GM12892 (cell line): ENCODE measurements around the gene CAMTA1.
A peak's percentile ranks its signal among the peaks of the same experiment; 100 is the strongest.

Experiments
- DNase-seq: peaks from one replicate; pipeline ENCODE4 v3.0.0; 2011; ENCODE audit not compliant: insufficient read length
- FAIRE-seq: peaks from 2 replicates; lab custom pipeline; 2011; peaks lifted over from hg19 to GRCh38; lab: Jason Lieb, UNC
- POLR2A ChIP-seq: IDR thresholded peaks from 2 replicates; pipeline ENCODE4 v1.6.1; 2011; ENCODE audit warnings: low read depth, low read length, control low read depth
- POLR2AphosphoS5 ChIP-seq: IDR thresholded peaks from 2 replicates; pipeline ENCODE4 v1.6.1; 2011; ENCODE audit warnings: low read depth, low read length, control low read depth
- TAF1 ChIP-seq: IDR thresholded peaks from 2 replicates; pipeline ENCODE4 v1.6.1; 2011; ENCODE audit warnings: low read depth, mild to moderate bottlenecking, control low read depth, low read length, borderline replicate concordance

The CAMTA1 gene

DNA sequence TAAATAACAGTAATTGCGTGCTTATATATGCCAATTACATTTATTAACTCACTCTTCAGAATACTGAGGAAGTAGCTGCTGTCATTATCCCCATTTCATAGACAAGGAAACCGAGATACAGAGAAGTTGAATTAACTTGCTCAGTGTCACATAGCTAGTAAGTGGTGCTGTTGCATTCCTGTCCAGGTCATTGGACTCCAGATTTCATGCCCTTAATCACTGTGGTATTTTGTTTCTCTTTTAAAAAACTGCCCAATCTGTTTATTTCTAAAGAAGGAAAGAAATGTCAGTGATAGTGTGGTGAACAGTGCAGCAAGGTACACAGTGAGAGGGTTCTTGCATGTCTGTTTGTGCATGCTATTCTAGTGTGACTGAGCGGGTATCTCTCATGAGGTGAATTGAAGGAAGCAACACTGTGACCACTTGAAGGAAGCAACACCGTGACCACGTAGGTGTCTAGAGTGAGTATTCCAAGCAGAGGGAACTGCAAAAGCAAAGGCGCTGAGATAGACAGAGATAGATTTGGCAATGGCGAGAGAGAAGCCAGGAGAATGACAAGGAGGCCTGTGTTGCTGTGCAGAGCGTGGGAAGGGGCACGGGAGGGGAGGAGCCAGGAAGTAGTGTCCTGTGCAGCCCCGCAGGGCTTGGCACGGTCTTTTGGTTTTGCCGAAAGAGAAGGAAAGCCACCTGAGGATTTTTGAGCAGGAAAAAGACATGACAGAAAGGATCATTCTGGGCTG, 95.9 kb downstream of the CAMTA1 start:
- TF ChIP-seq POLR2A (no peak), POLR2AphosphoS5 (no peak), TAF1 (no peak)
- no peak for FAIRE-seq
- DNase-seq = no peak

DNA sequence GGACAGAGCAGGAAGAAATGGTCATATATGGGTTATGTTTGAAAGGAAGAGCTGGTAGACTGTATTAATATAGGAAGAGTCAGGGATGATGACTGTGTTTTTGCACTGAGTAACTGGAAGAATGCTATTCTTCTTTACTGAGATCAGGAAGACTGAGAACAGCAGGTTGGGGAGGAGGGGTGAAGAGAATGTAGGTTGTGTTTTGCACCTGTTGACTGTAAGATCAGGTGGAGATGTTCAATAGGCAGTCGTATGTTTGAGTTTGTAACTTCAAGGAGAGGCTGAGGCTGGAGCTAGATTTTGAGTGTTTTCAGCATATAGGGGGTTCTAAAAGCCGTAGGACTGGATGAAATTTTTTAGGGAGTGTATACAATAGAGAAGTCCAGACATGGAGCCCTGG, 97.2 kb downstream of the CAMTA1 start:
- FAIRE-seq (no peak), DNase-seq (no peak)
- TF ChIP-seq TAF1 = no peak
- TF ChIP-seq POLR2AphosphoS5 = no peak

DNA sequence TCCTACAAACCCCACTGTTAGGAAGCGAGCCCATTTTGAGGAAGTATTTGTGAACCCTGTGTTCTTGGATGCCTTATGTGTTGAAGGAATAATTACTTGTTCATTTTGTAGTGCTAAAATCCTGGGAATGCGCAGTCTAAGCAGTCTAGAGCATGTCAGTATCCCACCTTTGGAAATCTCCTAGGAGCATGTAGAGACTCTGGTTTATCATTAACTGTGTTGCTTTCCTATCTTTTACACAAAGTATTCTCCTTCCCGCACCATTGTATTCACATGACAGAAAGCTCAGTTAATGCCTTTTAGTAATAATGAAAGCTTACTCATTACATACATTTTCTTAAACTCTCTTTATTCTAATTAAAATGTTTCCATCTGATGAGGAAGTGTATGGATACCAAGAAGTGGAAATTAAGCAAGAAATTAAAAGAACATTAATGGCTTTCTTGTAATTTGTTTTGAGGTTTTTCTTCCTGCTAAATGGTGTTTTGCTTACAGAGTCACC, 99.4 kb downstream of the CAMTA1 start:
- DNase-seq (no peak), FAIRE-seq (no peak)
- TF ChIP-seq TAF1 (no peak), POLR2A (no peak), POLR2AphosphoS5 (no peak)

DNA sequence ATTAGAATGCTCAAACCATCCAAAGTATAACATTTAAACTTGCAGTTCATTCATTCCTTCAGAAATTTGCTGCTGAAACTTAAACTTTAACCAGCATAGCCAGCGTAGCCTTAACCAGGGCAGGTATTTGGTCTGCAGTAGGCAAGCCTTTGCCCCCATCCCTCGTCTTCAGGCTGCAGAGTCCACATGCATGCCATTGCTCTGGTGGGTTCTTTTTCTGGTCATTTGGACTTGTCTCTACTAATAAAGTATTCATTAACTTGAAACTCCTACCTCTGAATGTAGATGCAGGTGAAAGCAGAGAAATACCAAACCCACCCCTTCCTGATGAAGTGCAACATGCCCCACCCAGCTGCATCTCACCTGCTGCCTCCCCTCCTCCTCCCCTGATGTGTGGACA, 100.2 kb downstream of the CAMTA1 start:
- DNase-seq = no peak
- FAIRE-seq = no peak
- TF ChIP-seq TAF1 (no peak), POLR2AphosphoS5 (no peak), POLR2A (no peak)

DNA sequence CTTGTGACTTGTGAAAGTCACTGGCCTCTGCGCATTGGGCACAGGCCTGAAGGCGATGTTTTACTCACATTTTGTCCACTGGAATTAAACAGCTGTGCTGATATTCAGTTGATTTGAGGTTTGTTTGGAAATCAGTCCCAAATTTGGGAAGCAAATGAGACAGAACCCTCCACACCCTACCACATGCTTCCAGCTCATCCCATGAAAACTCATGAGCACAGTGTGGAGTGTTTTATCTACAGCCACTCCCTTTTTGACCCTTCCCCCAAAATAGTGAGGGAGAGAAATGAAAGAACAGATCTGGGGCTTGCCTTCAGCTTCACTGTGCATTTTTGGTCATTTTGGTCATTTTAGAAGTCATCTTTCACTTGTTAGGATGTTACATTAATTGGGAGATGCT, 101.3 kb downstream of the CAMTA1 start:
- no peak for FAIRE-seq
- TF ChIP-seq POLR2A (no peak), POLR2AphosphoS5 (no peak), TAF1 (no peak)
- no peak for DNase-seq

DNA sequence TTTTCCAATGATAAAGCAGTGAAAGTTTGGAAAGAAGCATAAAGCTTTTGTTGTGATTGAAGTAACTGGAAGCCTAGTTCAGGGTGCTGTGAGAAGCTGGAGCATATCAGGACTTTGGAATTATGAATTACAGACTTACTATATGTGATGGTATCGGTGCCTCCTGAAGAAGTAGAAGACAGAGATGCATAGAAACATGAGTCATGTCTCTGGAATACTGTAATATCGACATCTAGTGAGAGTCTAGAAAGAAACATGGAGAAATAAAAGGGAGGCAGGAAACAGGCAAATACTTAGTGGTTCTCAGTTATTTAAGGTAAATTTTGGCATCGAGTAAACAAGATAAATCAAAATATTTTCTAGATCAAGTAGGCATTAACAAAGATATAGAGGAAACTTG, 103.0 kb downstream of the CAMTA1 start:
- no peak for TF ChIP-seq TAF1
- TF ChIP-seq POLR2AphosphoS5 = no peak
- no peak for TF ChIP-seq POLR2A
- FAIRE-seq = no peak
- no peak for DNase-seq

DNA sequence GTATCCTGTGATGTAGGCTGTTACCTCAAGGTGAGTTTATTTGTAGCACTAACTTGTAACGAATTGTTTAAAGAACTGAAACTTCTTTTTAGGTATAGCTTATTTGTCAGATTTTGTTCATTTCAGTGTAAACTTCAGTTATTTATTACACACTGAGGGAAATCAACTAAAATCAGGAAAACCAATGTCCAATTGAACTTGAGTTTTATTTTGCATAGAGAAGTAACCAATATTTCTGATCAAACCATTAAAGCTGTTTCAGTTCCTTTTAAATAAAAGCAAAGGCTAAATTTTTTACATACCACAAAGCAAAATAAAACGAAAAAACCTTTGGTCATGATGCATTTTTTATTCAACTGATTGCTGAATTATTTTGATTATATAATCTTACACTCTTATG, 103.6 kb downstream of the CAMTA1 start:
- TF ChIP-seq TAF1 (no peak), POLR2AphosphoS5 (no peak), POLR2A (no peak)
- DNase-seq (no peak), FAIRE-seq (no peak)

DNA sequence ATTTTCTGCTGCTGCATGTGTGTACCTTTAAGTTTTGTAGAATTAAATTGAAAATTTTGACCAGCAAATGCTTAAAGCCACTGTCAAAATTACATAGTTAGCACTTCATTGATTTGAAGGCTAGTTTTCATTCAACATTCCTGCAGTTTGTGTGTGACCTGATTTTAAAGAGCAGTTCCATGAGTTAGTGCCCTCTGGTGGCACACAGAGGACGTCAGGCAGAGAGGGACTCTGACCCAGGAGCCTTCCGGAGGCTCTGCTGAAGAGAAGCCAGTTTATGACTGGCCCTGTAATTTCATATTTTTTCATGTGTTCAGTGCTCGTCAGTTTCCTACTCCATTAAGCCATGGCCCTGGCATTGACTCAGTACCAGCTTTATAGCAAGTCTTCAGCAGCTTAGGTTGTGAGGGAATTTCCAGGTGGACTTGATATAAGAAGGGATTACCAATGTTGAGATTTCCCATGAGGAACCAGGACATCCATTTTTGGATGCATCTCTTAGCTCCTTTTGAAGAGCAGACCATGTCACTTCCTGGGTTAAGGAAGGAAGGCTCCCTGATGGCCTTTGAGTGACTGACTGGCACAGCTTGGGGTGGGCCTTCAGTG, 104.7 kb downstream of the CAMTA1 start:
- FAIRE-seq (peak; percentile 63), DNase-seq (no peak)
- TF ChIP-seq POLR2AphosphoS5 = no peak
- no peak for TF ChIP-seq TAF1
- no peak for TF ChIP-seq POLR2A

DNA sequence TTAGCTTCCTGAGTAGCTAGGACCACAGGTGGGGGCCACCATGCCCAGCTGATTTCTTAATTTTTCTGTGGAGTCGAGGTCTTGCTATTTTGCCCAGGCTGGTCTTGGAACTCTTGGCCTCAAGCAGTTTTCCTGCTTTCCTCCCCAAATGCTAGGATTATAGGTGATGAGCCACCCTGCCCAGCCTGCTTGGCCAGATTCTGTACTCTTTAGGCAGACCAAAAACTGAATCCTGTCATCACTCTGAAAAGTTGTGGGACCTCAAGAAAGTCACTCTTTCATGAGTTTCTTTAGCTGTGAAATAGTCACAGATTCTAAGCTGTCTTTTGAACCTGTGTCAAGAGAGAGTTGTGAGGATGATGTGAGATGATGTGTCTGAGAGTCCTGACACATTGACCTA, 105.4 kb downstream of the CAMTA1 start:
- DNase-seq (no peak), FAIRE-seq (no peak)
- TF ChIP-seq TAF1 = no peak

DNA sequence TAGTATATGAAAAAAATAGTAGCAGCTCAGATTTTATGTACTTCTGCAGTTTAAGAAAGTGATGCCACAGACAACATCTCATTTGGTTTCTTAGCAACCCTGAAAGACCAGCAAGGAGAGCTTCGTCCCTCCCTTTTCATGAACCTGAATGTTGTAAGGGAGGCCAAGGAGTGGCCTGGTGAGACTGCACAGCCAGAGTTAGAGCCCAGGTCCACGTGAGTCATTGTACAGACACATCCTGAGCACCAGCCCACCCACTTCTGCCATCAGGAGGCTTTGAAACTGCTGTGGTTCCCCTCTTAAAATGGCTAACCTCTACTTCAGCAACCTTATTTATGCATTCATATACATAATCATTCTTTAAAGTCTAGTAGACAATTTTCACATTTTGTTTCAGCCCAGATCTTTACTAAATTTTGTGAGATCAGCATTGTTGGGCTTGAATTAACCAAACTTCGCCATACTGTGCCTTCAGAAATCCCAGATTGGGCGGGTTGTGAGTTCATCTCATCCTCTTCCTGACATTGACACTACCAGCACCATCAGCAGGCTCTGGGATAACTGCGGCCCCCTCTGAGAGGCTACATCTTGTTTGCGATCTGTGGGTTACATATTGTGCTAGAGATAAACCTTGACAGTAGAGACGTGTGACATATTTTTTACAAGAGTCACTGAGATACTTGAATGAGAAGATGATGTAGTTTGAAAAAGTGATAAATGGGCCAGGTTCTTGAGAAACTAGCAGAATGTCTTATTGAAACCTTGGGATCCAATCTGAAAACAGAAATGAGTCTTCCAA, 106.7 kb downstream of the CAMTA1 start:
- FAIRE-seq = no peak
- DNase-seq = no peak
- TF ChIP-seq TAF1 (no peak), POLR2AphosphoS5 (no peak), POLR2A (no peak)

DNA sequence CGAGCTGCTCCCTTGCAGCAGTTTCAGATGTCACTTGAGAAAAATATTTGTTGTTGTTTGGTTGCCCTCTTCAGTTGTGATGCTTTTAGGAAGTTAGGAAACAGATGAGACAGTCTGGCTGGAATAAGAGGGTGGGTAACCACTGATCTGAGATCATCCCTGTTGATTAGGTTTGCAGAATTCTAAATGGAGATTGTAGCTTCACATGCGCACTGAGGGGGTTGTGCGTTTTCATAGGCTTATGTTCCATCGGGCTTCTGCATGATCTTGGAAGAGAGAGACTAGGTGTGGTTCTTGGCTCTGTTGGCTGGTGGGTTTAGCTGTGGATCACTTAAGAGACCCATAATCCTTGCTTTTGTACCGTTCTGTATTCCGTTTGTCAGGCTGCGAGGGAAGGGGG, 108.1 kb downstream of the CAMTA1 start:
- TF ChIP-seq POLR2A (no peak), POLR2AphosphoS5 (no peak), TAF1 (no peak)
- FAIRE-seq (peak; percentile 27), DNase-seq (no peak)
